Epithelial cell of proximal tubule (primary cell): ENCODE data around the gene PTPRK. TPM values are rescaled to one million over a fixed set of nuclear protein-coding genes. Genes with fewer than 3 reads are reported as not detected.
A peak's percentile ranks its signal among the peaks of the same experiment; 100 is the strongest.

Experiments
- DNase-seq: peaks from one replicate; pipeline ENCODE4 v3.0.0-alpha.2; 2011; ENCODE audit warnings: low read depth
- H3K4me3 ChIP-seq: 2 replicates; pipeline ENCODE4 v1.5.1; 2011; ENCODE audit warnings: low read depth, mild to moderate bottlenecking, low read length
- total RNA-seq: library from RNA; depleted of rRNA; stranded (reverse); fragments of >200 nt; gene quantifications from 2 replicates; pipeline ENCODE4 v1.2.3, GENCODE V29; 2015
- TF ChIP-seq, protein P1 (sequence below): conservative IDR thresholded peaks from 2 replicates; pipeline ENCODE4 v1.5.1; 2012; ENCODE audit warnings: low read depth, mild to moderate bottlenecking, low read length

Gene PTPRK
- total RNA-seq, 1 donor from 2014 or later, result 42.5 TPM

DNA sequence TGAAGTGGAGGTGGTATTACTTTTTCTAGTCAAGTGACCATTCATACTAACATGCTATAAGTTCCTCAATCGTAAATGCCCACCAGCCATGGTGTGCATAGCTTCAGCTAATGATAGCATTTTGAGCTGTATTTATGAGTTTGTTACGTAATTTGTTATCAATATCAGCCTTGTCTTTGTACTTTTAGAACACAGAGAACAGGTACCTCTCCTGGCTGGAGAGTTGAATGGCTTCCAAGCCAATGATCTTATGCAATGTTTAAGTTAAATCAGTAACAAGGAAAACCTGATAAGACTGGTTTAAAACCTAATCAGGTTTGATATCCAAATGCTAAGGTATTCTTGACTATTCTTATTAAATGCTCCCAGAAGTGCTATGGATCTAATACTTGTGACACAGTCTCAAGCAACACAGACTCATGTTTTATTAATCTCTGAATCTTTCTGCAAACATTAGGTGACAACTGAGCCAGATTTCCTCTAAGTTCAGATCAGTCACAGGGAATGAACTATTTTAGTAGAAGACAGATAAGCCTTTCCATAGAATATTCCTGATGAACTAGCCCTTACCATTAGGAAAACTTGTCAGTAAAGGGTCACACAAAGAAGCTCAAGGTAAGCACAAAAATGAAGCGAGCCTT lies 154.8 kb downstream of the PTPRK start:
- H3K4me3 ChIP-seq, result no peak overlapping the region
- no peak for DNase-seq
- TF ChIP-seq, protein P1, sequence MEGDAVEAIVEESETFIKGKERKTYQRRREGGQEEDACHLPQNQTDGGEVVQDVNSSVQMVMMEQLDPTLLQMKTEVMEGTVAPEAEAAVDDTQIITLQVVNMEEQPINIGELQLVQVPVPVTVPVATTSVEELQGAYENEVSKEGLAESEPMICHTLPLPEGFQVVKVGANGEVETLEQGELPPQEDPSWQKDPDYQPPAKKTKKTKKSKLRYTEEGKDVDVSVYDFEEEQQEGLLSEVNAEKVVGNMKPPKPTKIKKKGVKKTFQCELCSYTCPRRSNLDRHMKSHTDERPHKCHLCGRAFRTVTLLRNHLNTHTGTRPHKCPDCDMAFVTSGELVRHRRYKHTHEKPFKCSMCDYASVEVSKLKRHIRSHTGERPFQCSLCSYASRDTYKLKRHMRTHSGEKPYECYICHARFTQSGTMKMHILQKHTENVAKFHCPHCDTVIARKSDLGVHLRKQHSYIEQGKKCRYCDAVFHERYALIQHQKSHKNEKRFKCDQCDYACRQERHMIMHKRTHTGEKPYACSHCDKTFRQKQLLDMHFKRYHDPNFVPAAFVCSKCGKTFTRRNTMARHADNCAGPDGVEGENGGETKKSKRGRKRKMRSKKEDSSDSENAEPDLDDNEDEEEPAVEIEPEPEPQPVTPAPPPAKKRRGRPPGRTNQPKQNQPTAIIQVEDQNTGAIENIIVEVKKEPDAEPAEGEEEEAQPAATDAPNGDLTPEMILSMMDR, result no peak

DNA sequence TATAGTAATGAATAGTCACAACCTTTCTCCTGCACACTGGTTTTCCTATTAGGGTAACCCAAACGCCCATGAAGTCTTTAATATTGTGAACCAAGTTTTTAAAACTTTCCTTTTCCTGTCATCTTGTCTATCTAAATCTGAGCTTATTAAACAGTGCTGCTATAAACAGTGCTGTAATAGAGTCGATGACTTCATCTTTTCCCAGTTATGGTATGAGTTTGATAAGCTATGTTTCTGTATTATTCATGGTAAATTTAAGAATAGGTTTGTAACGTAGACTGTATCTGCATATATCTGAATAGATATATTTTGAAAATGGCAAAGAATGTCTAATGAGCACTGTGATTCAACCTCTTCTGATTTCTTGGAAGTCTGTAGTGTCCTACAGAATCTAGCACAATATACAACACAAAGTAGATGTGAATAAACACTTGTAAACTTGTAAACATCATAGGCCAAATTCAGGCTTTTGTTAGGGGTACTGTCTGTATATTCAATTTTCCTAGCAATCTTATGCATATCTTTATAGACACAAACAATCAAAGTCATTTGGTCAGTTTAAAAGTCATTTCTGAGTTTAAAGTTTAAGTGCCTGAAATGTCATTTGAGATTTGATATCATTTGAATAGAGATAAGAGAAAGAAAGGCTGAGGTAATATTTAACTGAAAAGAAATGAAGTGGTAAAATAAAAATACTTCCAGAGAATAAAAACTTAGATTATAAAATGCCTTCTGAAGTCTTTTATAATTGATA lies 155.5 kb downstream of the PTPRK start:
- no peak overlapping the region for H3K4me3 ChIP-seq
- TF ChIP-seq, protein P1, result no peak
- DNase-seq, result no peak

DNA sequence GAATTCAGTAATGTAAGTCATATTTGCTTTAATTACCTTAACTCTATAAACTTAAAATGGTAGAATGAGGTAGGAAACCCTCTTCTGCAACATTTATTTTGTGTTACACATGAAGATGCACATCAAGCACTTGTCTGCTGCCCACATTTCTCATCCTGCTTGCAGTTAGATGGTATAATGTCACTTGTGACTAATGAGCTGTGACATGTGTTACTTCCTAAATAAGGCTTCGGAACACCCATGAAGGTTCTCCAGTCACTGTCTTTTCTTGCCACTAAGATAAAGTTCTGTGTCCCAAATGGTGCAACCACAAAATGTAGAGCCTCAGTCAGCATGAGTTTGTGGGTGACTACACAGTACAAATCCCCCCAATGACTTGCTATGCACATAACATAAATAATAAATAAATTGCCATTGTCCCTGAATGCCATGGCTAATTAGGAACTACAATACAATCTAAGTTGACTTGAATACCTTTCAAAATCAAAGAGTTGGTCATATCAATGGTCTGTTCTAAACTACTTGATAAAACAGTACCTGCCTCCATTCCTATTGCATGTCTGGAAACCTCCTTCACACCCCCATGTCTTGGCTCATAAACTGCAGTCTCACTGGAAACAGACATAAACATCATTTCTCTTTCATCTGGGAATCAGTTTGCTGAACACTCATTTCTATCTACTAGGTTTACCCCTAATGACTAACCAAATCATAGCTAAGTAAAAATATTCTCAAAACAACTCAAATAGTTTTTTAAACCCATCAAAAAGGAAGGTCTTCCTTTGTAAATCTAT lies 157.2 kb downstream of the PTPRK start:
- peak; percentile 12 for DNase-seq
- TF ChIP-seq, protein P1, result no peak

DNA sequence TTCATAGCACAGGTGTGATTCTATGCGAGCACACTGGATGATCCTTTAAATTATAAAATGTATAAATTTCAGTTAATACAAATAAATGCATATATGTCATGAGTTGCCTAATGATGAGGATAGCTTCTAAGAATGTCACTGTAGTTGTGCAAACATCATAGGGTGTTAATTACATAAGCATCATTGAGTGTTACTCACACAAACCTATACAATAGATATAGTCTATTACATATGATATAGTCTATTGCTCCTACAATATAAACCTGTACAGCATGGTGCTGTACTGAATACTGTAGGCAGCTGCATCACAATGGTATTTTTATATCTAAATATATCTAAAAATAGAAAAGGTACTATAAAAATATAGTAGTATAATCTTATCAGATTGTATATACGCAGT lies 159.0 kb downstream of the PTPRK start:
- TF ChIP-seq, protein P1, result no peak

More for the DNA sequence above, 157.2 kb downstream of the PTPRK start:
- H3K4me3 ChIP-seq, result no peak overlapping the region

DNA sequence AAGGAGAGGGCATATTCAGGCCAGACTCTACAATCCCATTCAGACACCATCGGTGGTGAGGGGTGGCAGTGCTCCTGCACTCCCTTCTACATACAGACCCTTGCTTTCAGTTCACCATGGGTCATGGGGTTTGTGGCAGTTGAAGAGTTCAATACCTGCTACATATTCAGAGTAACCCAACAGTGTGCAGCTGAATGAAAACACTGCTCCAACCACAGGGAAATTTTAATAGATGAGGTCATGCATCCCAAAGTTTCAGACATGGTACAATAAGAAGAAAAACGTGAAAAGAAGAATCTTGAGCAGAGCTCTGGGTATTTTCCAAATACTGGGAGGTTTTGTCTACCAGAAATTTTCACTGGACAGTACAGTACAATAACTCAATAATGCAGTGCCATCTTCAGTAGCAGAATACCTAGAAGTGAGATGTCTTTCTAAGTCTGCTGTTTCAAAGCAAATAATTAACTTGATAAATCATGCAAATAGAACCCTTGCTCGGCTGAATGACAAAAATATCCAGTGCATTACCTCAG lies 162.1 kb downstream of the PTPRK start:
- peak; percentile 26 for DNase-seq
- TF ChIP-seq, protein P1, result no peak
- no peak overlapping the region for H3K4me3 ChIP-seq

More for the DNA sequence above, 159.0 kb downstream of the PTPRK start:
- no peak for DNase-seq
- H3K4me3 ChIP-seq, result no peak overlapping the region

DNA sequence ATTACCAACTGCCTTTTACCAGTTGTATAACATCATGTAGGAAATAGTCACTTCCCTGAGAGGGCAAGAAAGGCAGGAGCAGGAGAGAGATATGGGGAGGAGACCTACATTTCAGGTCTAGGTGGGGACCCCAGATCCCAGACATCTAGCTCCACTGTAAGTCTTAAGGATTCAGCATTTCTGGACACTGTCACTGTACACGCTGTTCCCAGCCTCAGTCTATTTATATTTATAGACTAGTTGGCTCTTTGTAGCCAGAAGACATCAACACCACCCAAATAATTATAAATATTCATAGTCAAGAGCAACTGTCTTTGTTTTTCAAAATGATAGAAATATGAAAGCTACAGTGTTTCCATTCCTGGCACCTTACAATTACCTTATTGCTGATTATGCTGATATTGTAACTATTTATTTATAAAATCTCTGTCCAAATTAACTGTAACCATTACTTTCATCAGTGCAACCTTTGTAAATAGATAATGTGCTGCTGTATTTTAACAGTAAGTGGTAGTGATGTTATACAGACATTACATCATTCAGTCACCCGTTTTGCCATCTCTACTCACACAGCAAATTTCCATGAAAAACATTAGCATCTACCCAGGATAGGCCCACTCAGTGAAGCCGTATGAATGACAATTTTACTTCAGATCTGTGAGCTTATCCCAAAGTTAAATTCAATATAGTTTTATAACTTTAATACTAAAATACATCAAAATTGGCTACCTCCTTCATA lies 162.8 kb downstream of the PTPRK start:
- DNase-seq, result no peak
- TF ChIP-seq, protein P1, result no peak
- H3K4me3 ChIP-seq, result no peak overlapping the region
